Liver (tissue), 3 donors: Measurements from ENCODE around the gene PCDHA8.

Source experiments
- FOXA1 ChIP-seq: IDR thresholded peaks from 2 replicates; pipeline ENCODE4 v1.6.1; 2016; ENCODE audit warnings: antibody characterized with exemption
- GABPA ChIP-seq, 2 donors: IDR thresholded peaks in 1 of 2; conservative IDR thresholded peaks in 1 of 2; 2 replicates each; pipeline ENCODE4 v1.6.1; 2016; ENCODE audit warnings: antibody characterized with exemption in 2 of 2, mild to moderate bottlenecking in 1 of 2, moderate library complexity in 1 of 2
- RAD21 ChIP-seq, 2 donors: IDR thresholded peaks; 2 replicates each; pipeline ENCODE4 v1.6.1; 2016; ENCODE audit warnings: antibody characterized with exemption in 2 of 2, mild to moderate bottlenecking in 2 of 2
- SP1 ChIP-seq: IDR thresholded peaks from 2 replicates; pipeline ENCODE4 v1.6.1; 2018; ENCODE audit warnings: antibody characterized with exemption, mild to moderate bottlenecking
- TAF1 ChIP-seq: conservative IDR thresholded peaks from 2 replicates; pipeline ENCODE4 v1.6.1; 2016; ENCODE audit warnings: antibody characterized with exemption, mild to moderate bottlenecking
- YY1 ChIP-seq: IDR thresholded peaks from 2 replicates; pipeline ENCODE4 v1.6.1; 2016; ENCODE audit warnings: antibody characterized with exemption, mild to moderate bottlenecking
- TF ChIP-seq, protein P1 (sequence below): fragments of 150-350 bp; IDR thresholded peaks from 2 replicates; pipeline ENCODE4 v1.5.1; 2017; ENCODE audit warnings: improper control_type of control experiment, low read depth, low read length; ENCODE audit not compliant: missing input control
- TF ChIP-seq, protein P2 (sequence below): IDR thresholded peaks from 2 replicates; pipeline ENCODE4 v1.6.1; 2016; ENCODE audit warnings: antibody characterized with exemption
- TF ChIP-seq, protein P3 (sequence below): IDR thresholded peaks from 2 replicates; pipeline ENCODE4 v1.6.1; 2016; ENCODE audit warnings: antibody characterized with exemption
- donor health status: healthy.
- donor health status: healthy.

DNA sequence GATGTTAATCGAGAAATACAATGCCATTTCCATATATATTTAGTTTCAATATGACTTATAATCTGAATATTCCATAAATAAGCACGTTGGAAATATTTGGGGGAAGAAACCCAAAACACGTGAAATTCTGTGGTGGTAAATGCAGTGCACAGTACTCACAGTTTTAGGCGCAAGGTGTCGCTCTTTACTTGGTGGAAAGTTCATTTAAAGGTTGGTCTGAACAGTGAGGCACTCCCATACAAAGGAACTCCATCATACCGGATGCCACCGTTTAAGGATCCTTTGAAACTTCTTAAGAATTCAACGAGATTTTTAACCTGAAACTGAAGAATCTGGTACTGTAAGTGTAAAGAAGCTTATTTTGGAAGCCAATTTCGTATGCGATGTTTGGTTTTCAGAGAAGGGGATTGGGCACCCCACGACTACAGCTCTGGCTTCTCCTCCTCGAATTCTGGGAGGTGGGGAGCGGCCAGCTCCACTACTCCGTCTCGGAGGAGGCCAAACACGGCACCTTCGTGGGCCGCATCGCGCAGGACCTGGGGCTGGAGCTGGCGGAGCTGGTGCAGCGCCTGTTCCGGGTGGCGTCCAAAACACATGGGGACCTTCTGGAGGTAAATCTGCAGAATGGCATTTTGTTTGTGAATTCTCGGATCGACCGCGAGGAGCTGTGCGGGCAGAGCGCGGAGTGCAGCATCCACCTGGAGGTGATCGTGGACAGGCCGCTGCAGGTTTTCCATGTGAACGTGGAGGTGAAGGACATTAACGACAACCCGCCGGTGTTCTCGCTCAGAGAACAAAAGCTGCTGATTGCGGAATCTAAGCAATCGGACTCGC lies 28.0 kb downstream of the PCDHA8 start, which contains the start of gene PCDHA11:
- TF ChIP-seq, protein P1, sequence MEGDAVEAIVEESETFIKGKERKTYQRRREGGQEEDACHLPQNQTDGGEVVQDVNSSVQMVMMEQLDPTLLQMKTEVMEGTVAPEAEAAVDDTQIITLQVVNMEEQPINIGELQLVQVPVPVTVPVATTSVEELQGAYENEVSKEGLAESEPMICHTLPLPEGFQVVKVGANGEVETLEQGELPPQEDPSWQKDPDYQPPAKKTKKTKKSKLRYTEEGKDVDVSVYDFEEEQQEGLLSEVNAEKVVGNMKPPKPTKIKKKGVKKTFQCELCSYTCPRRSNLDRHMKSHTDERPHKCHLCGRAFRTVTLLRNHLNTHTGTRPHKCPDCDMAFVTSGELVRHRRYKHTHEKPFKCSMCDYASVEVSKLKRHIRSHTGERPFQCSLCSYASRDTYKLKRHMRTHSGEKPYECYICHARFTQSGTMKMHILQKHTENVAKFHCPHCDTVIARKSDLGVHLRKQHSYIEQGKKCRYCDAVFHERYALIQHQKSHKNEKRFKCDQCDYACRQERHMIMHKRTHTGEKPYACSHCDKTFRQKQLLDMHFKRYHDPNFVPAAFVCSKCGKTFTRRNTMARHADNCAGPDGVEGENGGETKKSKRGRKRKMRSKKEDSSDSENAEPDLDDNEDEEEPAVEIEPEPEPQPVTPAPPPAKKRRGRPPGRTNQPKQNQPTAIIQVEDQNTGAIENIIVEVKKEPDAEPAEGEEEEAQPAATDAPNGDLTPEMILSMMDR: peak; percentile 21
- peak; percentile 35 to 53 for TF ChIP-seq RAD21 (IDR thresholded peaks at IDR 0.05)
- no peak for TF ChIP-seq TAF1
- no peak for TF ChIP-seq FOXA1
- TF ChIP-seq GABPA (IDR thresholded peaks at IDR 0.05 in 1 of 2, conservative IDR thresholded peaks at IDR 0.05 in 1 of 2): no peak
- TF ChIP-seq, protein P2, sequence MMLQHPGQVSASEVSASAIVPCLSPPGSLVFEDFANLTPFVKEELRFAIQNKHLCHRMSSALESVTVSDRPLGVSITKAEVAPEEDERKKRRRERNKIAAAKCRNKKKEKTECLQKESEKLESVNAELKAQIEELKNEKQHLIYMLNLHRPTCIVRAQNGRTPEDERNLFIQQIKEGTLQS: no peak
- TF ChIP-seq, protein P3, sequence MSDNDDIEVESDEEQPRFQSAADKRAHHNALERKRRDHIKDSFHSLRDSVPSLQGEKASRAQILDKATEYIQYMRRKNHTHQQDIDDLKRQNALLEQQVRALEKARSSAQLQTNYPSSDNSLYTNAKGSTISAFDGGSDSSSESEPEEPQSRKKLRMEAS: no peak
- no peak for TF ChIP-seq YY1
- TF ChIP-seq SP1: no peak
